ENCODE results near the gene FZD8.
"Not testable (repeated sequence)": the region's sequence is repeated elsewhere in the genome, so short reads cannot be mapped to it uniquely, and the experiment has no call there.

The FZD8 gene

GRCh38 chr10:35642035-35642792, at the start of gene FZD8:
FZD8 (minus strand) TSS chr10:35642296; CDS start chr10:35641429, 867 bp downstream.
- TF ChIP-seq, protein P1, sequence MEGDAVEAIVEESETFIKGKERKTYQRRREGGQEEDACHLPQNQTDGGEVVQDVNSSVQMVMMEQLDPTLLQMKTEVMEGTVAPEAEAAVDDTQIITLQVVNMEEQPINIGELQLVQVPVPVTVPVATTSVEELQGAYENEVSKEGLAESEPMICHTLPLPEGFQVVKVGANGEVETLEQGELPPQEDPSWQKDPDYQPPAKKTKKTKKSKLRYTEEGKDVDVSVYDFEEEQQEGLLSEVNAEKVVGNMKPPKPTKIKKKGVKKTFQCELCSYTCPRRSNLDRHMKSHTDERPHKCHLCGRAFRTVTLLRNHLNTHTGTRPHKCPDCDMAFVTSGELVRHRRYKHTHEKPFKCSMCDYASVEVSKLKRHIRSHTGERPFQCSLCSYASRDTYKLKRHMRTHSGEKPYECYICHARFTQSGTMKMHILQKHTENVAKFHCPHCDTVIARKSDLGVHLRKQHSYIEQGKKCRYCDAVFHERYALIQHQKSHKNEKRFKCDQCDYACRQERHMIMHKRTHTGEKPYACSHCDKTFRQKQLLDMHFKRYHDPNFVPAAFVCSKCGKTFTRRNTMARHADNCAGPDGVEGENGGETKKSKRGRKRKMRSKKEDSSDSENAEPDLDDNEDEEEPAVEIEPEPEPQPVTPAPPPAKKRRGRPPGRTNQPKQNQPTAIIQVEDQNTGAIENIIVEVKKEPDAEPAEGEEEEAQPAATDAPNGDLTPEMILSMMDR (IDR thresholded peaks at IDR 0.05; ENCODE audit: control insufficient read depth, insufficient read depth, low read depth, low read length, missing control alignments), result peak; percentile 11
- peak; percentile 63 for DNase-seq (ENCODE audit: low read depth)
- H3K4me3 ChIP-seq (ENCODE audit: control insufficient read depth, low read depth, low read length), result peak within 1 kb of the TSS; percentile 54

GRCh38 chr10:35691522-35692236, 49.6 kb upstream of the FZD8 start:
- no peak for DNase-seq (ENCODE audit: low read depth)
- no peak overlapping the region for H3K4me3 ChIP-seq (ENCODE audit: control insufficient read depth, low read depth, low read length)
- TF ChIP-seq, protein P1 (IDR thresholded peaks at IDR 0.05; ENCODE audit: control insufficient read depth, insufficient read depth, low read depth, low read length, missing control alignments), result no peak

GRCh38 chr10:35690534-35690933, 48.4 kb upstream of the FZD8 start:
- no peak overlapping the region for H3K4me3 ChIP-seq (ENCODE audit: control insufficient read depth, low read depth, low read length)
- TF ChIP-seq, protein P1 (IDR thresholded peaks at IDR 0.05; ENCODE audit: control insufficient read depth, insufficient read depth, low read depth, low read length, missing control alignments), result no peak
- no peak for DNase-seq (ENCODE audit: low read depth)

DNA sequence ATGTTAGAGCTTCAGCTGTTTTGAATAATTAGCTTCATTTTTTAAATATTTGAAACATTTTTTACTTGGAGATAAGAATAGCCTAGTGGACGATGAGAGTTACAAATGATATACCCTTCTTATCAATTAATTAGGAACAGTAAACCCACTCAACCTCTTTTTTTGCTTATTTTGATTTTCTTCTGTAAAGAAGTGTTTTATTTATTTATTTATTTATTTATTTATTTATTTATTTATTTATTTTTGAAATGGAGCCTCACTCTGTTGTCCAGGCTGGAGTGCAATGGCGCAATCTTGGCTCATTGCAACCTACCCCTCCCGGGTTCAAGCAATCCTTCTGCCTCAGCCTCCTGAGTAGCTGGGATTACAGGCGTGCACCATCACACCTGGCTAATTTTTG, 43.8 kb upstream of the FZD8 start:
- DNase-seq (ENCODE audit: low read depth); H3K4me3 ChIP-seq (ENCODE audit: control insufficient read depth, low read depth, low read length): not testable (repeated sequence)

DNA sequence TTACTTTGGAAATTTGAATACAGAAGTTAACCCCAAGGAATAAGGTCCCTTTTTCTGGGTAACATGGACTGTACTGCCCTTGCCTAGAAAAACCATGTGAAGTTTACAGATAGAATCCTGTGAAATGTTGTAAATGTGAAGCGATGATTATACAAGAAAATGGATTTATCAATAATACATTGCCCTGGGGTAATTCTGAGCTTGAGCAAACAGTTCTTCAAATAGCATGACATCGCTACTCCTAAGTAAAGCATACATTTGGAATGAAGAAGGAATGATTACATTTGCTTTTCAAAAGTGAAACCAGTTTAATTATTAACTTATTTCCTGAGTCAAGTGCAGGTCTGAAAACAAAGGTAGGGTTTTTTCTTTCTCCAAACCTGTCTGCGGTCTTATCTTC, 43.3 kb upstream of the FZD8 start:
- TF ChIP-seq, protein P1 (IDR thresholded peaks at IDR 0.05; ENCODE audit: control insufficient read depth, insufficient read depth, low read depth, low read length, missing control alignments), result no peak
- no peak overlapping the region for H3K4me3 ChIP-seq (ENCODE audit: control insufficient read depth, low read depth, low read length)
- no peak for DNase-seq (ENCODE audit: low read depth)

DNA sequence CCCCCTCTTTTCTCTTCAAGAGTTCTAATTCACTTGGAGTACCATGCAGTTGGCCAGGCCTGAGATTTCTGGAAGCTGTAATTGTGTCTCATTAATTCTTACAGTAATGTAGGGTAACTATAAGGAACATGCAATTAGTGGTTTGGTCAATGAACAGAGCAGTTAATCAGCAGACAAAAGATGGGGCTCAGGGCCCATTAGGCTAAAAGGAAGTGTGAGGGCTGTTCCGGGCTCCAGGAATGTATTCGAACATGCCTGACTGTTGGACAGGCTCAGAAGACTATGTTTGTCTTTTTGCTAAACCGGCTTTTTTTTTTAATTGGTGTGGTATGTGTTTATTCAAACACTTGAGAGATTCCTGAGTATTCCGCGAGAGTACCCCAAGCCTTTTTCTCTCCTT, 42.5 kb upstream of the FZD8 start:
- H3K4me3 ChIP-seq (ENCODE audit: control insufficient read depth, low read depth, low read length), result no peak overlapping the region
- DNase-seq (ENCODE audit: low read depth), result no peak
- TF ChIP-seq, protein P1 (IDR thresholded peaks at IDR 0.05; ENCODE audit: control insufficient read depth, insufficient read depth, low read depth, low read length, missing control alignments), result no peak

DNA sequence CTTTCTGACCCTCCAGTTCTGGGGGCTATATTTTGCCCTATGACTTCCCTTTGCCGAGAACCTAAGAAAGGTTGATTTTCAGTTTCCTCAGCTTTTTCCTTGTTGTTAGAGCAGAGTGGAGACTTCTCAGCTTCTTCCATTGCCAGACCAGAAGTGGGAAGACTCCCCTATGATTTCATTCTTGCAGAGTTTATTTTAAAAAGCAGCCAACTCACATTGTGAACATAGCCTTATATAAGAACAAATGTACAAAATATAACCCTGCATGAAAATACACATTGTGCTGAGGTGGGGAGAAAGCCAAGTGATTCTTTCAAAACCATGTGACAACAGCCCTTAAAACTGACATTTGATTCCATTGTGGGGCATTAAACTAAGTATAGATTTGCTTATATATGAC, 33.8 kb upstream of the FZD8 start:
- TF ChIP-seq, protein P1 (IDR thresholded peaks at IDR 0.05; ENCODE audit: control insufficient read depth, insufficient read depth, low read depth, low read length, missing control alignments), result no peak
- H3K4me3 ChIP-seq (ENCODE audit: control insufficient read depth, low read depth, low read length), result no peak overlapping the region
- no peak for DNase-seq (ENCODE audit: low read depth)
